Glutamatergic neuron (in vitro differentiated cells): ENCODE measurements around the gene ATAD2B. TPM values are rescaled to one million over a fixed set of nuclear protein-coding genes. Genes with fewer than 3 reads are reported as not detected.
"Not testable (repeated sequence)": the region's sequence is repeated elsewhere in the genome, so short reads cannot be mapped to it uniquely, and the experiment has no call there.

ENCODE experiments used
- DNase-seq: peaks from one replicate; pipeline ENCODE4 v3.0.0; 2022
- H3K27ac Mint-ChIP-seq: one replicate; pipeline ENCODE4 v1.8.0; 2020; ENCODE audit warnings: mild to moderate bottlenecking, mixed read lengths, inconsistent platforms; ENCODE audit not compliant: unreplicated experiment
- H3K27me3 Mint-ChIP-seq: one replicate; pipeline ENCODE4 v1.8.0; 2020; ENCODE audit warnings: mild to moderate bottlenecking, moderate library complexity, mixed read lengths, inconsistent platforms; ENCODE audit not compliant: unreplicated experiment
- H3K36me3 Mint-ChIP-seq: one replicate; pipeline ENCODE4 v1.8.0; 2020; ENCODE audit warnings: mild to moderate bottlenecking, mixed read lengths, inconsistent platforms; ENCODE audit not compliant: unreplicated experiment
- H3K4me1 Mint-ChIP-seq: one replicate; pipeline ENCODE4 v1.8.0; 2020; ENCODE audit warnings: mild to moderate bottlenecking, low read depth, mixed read lengths, inconsistent platforms; ENCODE audit not compliant: unreplicated experiment
- H3K4me3 Mint-ChIP-seq: one replicate; pipeline ENCODE4 v1.8.0; 2020; ENCODE audit warnings: mild to moderate bottlenecking, mixed read lengths, inconsistent platforms; ENCODE audit not compliant: unreplicated experiment
- H3K9me3 Mint-ChIP-seq: one replicate; pipeline ENCODE4 v1.8.0; 2020; ENCODE audit warnings: mild to moderate bottlenecking, moderate library complexity, mixed read lengths, inconsistent platforms; ENCODE audit not compliant: unreplicated experiment
- total RNA-seq: library from RNA; stranded (reverse); fragmentation: NEBNext Ultra II Directional; extraction: Animal tissue kit (Norgen Biotek cat#: 25700); gene quantifications from one replicate; pipeline ENCODE4 v1.2.1, GENCODE V29; 2021; ENCODE audit not compliant: unreplicated experiment
- TF ChIP-seq, protein P1 (sequence below): fragments of 200-600 bp; sonication (generic); IDR thresholded peaks from one replicate; pipeline ENCODE4 v1.5.0; 2021; ENCODE audit not compliant: partially characterized antibody, unreplicated experiment

The ATAD2B gene
- total RNA-seq, 1 donor from 2014 or later: 108 TPM

DNA sequence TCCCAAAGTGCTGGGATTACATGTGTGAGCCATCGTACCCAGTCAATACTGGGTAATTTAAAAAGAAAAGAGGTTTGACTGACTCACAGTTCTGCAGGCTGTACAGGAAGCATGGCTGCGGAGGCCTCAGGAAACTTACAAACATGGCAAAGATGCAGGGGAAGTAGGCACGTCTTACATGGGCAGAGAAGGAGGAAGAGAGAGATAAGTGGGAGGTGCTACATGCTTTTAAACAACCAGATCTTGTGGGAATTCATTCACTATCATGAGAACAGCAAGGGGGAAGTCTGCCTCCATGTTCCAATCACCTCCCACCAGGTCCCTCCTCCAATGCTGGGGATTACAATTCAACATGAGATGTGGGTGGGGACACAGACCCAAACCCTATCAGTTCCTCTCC lies 192.5 kb downstream of the ATAD2B start:
- Mint-ChIP-seq H3K36me3 (peaks cover 21% of the 10 kb centered on the region), H3K27me3 (peaks cover 4% of the 10 kb centered on the region), H3K4me1 (no peaks in the 10 kb centered on the region), H3K4me3 (no peak overlapping the region), H3K27ac (no peak overlapping the region), H3K9me3 (peaks cover 7% of the 10 kb centered on the region)
- DNase-seq: no peak
- TF ChIP-seq, protein P1, sequence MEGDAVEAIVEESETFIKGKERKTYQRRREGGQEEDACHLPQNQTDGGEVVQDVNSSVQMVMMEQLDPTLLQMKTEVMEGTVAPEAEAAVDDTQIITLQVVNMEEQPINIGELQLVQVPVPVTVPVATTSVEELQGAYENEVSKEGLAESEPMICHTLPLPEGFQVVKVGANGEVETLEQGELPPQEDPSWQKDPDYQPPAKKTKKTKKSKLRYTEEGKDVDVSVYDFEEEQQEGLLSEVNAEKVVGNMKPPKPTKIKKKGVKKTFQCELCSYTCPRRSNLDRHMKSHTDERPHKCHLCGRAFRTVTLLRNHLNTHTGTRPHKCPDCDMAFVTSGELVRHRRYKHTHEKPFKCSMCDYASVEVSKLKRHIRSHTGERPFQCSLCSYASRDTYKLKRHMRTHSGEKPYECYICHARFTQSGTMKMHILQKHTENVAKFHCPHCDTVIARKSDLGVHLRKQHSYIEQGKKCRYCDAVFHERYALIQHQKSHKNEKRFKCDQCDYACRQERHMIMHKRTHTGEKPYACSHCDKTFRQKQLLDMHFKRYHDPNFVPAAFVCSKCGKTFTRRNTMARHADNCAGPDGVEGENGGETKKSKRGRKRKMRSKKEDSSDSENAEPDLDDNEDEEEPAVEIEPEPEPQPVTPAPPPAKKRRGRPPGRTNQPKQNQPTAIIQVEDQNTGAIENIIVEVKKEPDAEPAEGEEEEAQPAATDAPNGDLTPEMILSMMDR: no peak

DNA sequence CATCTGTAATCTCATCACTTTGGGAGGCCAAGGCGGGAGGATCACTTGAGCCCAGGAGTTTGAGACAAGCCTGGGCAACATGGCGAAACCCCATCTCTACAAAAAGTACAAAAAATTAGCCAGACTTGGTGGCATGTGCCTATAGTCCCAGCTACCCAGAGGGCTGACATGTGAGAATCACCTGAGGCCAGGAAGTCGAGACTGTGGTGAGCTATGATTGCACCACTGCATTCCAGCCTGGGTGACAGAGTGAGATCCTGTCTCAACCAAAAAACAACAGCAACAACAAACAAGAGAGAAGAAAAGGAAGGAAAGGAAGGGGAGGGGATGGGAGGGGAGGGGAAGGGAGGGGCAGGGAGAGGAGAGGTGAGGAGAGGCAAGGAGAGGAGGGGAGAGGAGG lies 203.9 kb downstream of the ATAD2B start:
- H3K4me1 Mint-ChIP-seq, H3K4me3 Mint-ChIP-seq, H3K27ac Mint-ChIP-seq, H3K27me3 Mint-ChIP-seq, DNase-seq: not testable (repeated sequence)
- Mint-ChIP-seq H3K36me3 (peaks cover 44% of the 10 kb centered on the region), H3K9me3 (peaks cover 30% of the 10 kb centered on the region)

DNA sequence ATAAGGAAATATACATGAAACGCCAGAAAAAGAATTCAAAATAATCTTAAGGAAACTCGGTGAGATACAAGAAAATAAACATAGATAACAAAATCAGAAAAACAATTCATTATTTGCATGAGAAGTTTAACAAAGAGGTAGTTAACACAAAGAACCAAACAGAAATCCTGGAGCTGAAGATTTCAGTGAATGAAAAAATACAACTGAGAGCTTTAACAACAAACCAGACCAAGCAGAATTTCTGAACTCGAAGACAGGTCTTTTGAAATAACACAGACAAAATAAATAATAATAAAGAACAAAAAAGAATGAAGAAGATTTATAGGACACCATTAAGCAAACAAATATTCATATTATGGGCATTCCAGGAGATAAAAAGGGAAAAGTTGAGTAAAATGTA lies 204.7 kb downstream of the ATAD2B start:
- peaks cover 6% of the 10 kb centered on the region for H3K27me3 Mint-ChIP-seq
- peaks cover 30% of the 10 kb centered on the region for H3K9me3 Mint-ChIP-seq
- no peak overlapping the region for H3K4me3 Mint-ChIP-seq
- peaks cover 44% of the 10 kb centered on the region for H3K36me3 Mint-ChIP-seq
- peaks cover 4% of the 10 kb centered on the region for H3K4me1 Mint-ChIP-seq
- H3K27ac Mint-ChIP-seq: no peak overlapping the region
- no peak for DNase-seq
- TF ChIP-seq, protein P1: no peak

DNA sequence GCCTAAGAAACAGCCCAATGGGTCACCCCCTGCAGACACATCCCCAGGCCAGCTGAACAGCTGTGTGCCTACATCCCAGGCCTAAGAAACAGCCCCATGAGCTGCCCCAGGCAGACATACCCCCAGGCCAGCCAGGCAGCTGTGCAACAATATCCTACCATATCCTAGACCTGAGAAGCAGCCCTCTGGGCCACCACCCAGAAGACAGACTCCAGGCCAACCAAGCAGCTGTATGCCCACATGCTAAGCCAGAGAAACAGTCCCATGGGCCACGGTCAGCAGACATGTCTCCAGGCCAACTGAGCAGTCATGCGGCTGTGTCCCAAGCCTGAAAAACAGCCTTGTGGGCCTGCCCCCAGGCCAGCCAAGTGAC lies 205.5 kb downstream of the ATAD2B start:
- no peak overlapping the region for H3K27ac Mint-ChIP-seq
- TF ChIP-seq, protein P1: no peak
- DNase-seq: no peak
- peaks cover 33% of the 10 kb centered on the region for H3K9me3 Mint-ChIP-seq
- peaks cover 44% of the 10 kb centered on the region for H3K36me3 Mint-ChIP-seq
- peaks cover 7% of the 10 kb centered on the region for H3K27me3 Mint-ChIP-seq
- no peak overlapping the region for H3K4me3 Mint-ChIP-seq
- peaks cover 4% of the 10 kb centered on the region for H3K4me1 Mint-ChIP-seq

DNA sequence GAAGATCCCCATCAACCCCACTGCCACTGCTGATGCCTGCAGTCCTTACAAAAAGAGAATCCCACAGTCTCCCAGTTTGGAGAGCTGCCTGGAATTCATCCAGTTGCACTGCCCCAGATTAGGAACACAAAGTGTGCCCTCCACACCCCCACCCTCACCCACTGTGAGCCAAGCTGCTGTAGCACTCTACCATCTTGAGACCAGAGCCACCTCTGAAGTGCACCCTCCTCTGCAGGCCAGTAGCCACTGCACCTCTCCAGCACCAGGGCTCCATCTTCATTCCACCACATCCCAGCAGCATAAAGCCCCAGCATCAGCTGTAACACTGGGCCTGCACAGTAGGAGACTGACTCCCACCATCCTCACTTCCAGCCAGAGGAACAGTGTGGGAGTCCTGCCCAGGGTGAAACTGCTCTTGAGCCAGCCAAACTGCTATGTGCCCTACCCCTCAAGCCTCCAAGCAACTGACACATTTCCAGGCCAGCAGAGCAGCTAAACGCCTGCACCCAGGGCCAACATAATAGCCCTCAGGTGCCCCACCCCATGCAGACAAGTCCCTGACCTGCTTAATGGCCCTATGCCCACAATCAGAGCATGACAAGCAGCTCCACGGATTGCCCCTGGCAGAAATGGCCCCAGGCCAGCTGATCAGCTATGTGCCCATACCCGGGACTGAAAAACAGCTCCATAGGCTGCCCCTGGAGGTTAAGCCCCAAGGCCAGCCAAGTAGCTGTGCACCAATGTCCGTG lies 206.0 kb downstream of the ATAD2B start:
- TF ChIP-seq, protein P1: no peak
- no peak overlapping the region for H3K27ac Mint-ChIP-seq
- H3K9me3 Mint-ChIP-seq: peaks cover 33% of the 10 kb centered on the region
- DNase-seq: no peak
- peaks cover 44% of the 10 kb centered on the region for H3K36me3 Mint-ChIP-seq
- peaks cover 4% of the 10 kb centered on the region for H3K4me1 Mint-ChIP-seq
- H3K27me3 Mint-ChIP-seq: peaks cover 9% of the 10 kb centered on the region
- H3K4me3 Mint-ChIP-seq: no peak overlapping the region
